Ectodermal cell (in vitro differentiated cells): ENCODE results near the gene FAF2.
"Not testable (repeated sequence)": the region's sequence is repeated elsewhere in the genome, so short reads cannot be mapped to it uniquely, and the experiment has no call there.

Source experiments
- H3K27ac ChIP-seq: 2 replicates; pipeline ENCODE4 v1.7.0; 2013; ENCODE audit warnings: mild to moderate bottlenecking, low read depth, low read length; ENCODE audit not compliant: insufficient read depth, poor library complexity, severe bottlenecking
- H3K27me3 ChIP-seq: 2 replicates; pipeline ENCODE4 v1.7.0; 2013; ENCODE audit warnings: mild to moderate bottlenecking, low read length; ENCODE audit not compliant: insufficient read depth, control insufficient read depth, poor library complexity, severe bottlenecking
- H3K36me3 ChIP-seq: one replicate; pipeline ENCODE4 v1.7.0; 2013; ENCODE audit warnings: low read length; ENCODE audit not compliant: control insufficient read depth, insufficient read depth
- H3K4me1 ChIP-seq: one replicate; pipeline ENCODE4 v1.7.0; 2013; ENCODE audit warnings: low read length; ENCODE audit not compliant: control insufficient read depth, insufficient read depth
- H3K4me3 ChIP-seq: 2 replicates; pipeline ENCODE4 v1.7.0; 2013; ENCODE audit warnings: low read depth, low read length, control low read depth; ENCODE audit not compliant: insufficient read depth
- H3K9me3 ChIP-seq: 2 replicates; pipeline ENCODE4 v1.7.0; 2013; ENCODE audit warnings: mild to moderate bottlenecking, low read length, moderate library complexity; ENCODE audit not compliant: control insufficient read depth
- WGBS, 2 experiments: methylation state at CpG; one replicate each; pipeline ENCODE4 v1.1.7; 2013; ENCODE audit warnings: missing lambda C conversion rate in 2 of 2; 5-methylcytosine and 5-hydroxymethylcytosine counted together

Gene FAF2

GRCh38 chr5:176481711-176482110, 33.5 kb downstream of the FAF2 start:
- no peak overlapping the region for H3K4me3 ChIP-seq
- H3K27ac ChIP-seq = no peak overlapping the region
- H3K36me3 ChIP-seq = peaks cover 13% of the 10 kb centered on the region
- no peaks in the 10 kb centered on the region for H3K4me1 ChIP-seq
- H3K9me3 ChIP-seq = no peaks in the 10 kb centered on the region
- no peaks in the 10 kb centered on the region for H3K27me3 ChIP-seq
- WGBS, 2 experiments = 93 to 98% methylated on average over 3 to 4 of the region's 4 CpGs

- H3K9me3 ChIP-seq = no peaks in the 10 kb centered on the region
- H3K27ac ChIP-seq = no peak overlapping the region
- 95 to 98% methylated on average over 2 of the region's 2 CpGs for WGBS, 2 experiments
- H3K4me1 ChIP-seq = no peaks in the 10 kb centered on the region
- peaks cover 17% of the 10 kb centered on the region for H3K36me3 ChIP-seq
- H3K27me3 ChIP-seq = no peaks in the 10 kb centered on the region
- no peak overlapping the region for H3K4me3 ChIP-seq
These were observed 37.0 kb downstream of the FAF2 start for GRCh38 chr5:176485176-176485575.

GRCh38 chr5:176486189-176486757, 38.1 kb downstream of the FAF2 start:
- Histone ChIP-seq H3K4me1 (no peaks in the 10 kb centered on the region), H3K9me3 (no peaks in the 10 kb centered on the region), H3K27ac (no peak overlapping the region), H3K4me3 (no peak overlapping the region), H3K36me3 (peaks cover 23% of the 10 kb centered on the region), H3K27me3 (no peaks in the 10 kb centered on the region)
- WGBS, 2 experiments = 91 to 93% methylated on average over 6 to 7 of the region's 7 CpGs

DNA sequence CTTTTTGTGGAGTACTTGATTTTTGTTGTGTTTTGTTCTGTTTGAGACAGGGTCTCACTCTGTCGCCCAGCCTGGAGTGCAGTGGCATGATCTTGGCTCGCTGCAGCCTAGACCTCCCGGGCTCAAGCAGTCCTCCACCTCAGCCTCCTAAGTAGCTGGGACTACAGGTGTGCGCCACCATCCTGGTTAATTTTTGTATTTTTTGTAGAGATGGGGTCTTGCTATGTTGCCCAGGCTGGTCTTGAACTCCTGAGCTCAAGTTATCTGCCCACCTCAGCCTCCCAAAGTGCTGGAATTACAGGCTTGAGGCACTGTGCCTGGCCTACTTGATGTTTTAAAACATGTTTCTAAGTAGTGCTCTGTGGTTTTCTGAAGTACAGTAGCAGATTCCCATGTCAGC, 39.0 kb downstream of the FAF2 start:
- H3K27me3 ChIP-seq, H3K4me1 ChIP-seq, H3K4me3 ChIP-seq, H3K27ac ChIP-seq, H3K9me3 ChIP-seq: not testable (repeated sequence)
- peaks cover 31% of the 10 kb centered on the region for H3K36me3 ChIP-seq
- 94 to 97% methylated on average over 4 of the region's 4 CpGs for WGBS, 2 experiments

DNA sequence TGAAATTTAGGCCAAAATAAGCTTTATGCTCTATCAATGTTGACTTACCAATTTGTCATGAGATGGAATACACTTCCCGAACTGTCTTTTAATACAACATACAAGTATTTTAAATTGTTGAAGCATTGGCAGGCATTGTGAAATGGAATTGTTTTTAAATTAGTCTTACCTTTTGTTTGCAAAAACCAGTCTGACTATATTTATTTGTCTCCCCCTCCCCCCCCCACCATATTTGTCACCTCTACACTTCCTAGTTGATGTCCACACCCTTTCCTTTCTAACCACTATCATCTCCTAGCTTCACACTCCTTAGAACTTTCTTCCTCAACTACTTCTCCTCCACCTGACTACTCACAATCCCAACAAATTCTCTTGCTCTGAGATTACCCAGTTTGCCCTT, 40.9 kb downstream of the FAF2 start:
- Histone ChIP-seq H3K9me3 (no peaks in the 10 kb centered on the region), H3K4me1 (no peaks in the 10 kb centered on the region), H3K36me3 (peaks cover 43% of the 10 kb centered on the region), H3K4me3 (no peak overlapping the region), H3K27me3 (no peaks in the 10 kb centered on the region), H3K27ac (no peak overlapping the region)
- WGBS, 2 experiments = 71% methylated on average over 1 of the region's 1 CpG; no CpG with 5 or more reads in 1 of the 2 experiments

DNA sequence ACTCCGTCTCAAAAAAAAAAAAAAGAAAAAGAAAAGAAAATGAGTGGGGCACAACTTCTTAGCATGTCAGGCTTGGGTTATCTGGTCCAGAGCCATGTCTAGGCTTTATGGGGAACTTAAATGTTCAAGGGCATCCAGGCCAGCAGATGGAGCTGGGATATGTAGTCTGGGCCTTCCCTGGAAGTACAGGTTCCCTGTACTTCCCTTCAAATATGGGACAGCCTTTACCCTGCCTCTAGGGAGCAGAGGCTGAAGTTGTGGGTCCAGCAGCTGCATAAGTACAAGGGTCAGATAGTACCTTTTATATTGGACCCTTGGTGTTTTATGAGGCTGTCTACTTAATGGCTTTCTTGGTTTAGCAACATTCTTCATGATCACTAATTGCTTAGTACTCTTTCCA, 42.1 kb downstream of the FAF2 start:
- Histone ChIP-seq H3K4me3 (no peak overlapping the region), H3K27ac (no peak overlapping the region), H3K27me3 (no peaks in the 10 kb centered on the region), H3K9me3 (no peaks in the 10 kb centered on the region), H3K36me3 (peaks cover 49% of the 10 kb centered on the region), H3K4me1 (no peaks in the 10 kb centered on the region)
- WGBS, 2 experiments = 97 to 100% methylated on average over 1 of the region's 1 CpG

GRCh38 chr5:176491101-176491502, 42.9 kb downstream of the FAF2 start:
- H3K36me3 ChIP-seq = peaks cover 54% of the 10 kb centered on the region
- no peaks in the 10 kb centered on the region for H3K27me3 ChIP-seq
- H3K4me3 ChIP-seq = no peak overlapping the region
- H3K9me3 ChIP-seq = no peaks in the 10 kb centered on the region
- no peaks in the 10 kb centered on the region for H3K4me1 ChIP-seq
- H3K27ac ChIP-seq = no peak overlapping the region
- WGBS, 2 experiments = 89 to 94% methylated on average over 3 of the region's 3 CpGs

DNA sequence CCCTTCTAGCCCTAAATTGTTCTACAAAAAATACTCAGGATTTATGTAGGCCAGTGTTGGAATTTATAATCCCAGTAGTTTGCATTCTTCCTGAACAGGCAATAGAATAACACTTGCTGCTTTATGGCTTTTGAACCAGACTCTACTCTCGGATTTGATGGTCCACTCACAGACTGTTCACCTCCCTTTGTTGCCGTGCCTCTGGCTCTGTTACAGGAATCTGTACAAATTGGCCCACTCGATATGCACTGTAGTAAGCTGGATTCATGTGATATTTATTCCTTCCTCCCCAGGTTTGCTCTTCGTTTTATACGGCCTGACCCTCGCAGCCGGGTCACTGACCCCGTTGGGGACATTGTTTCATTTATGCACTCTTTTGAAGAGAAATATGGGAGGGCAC, 43.7 kb downstream of the FAF2 start:
- H3K36me3 ChIP-seq = peaks cover 57% of the 10 kb centered on the region
- WGBS, 2 experiments = 96% methylated on average over 8 of the region's 8 CpGs
- H3K27ac ChIP-seq = no peak overlapping the region
- H3K27me3 ChIP-seq = no peaks in the 10 kb centered on the region
- H3K4me3 ChIP-seq = no peak overlapping the region
- no peaks in the 10 kb centered on the region for H3K9me3 ChIP-seq
- H3K4me1 ChIP-seq = no peaks in the 10 kb centered on the region

DNA sequence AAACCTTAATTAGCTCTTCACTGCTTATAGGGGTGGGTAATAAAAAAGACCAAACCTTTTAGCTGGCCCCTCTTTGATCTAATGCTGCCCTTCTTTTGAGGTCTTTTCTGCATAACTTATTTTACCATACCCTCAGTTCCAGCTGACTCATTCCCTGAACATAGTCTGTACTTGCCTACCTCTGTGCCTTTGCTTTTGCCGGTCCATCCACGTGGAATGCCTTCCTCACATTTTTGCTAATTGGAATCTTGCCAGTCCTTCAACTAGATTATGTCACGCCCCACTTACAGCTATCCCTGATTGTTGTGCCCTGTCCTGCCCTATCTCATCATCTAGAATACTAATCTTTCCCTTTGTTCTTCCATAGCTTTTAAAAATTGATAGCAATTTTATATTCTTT, 44.2 kb downstream of the FAF2 start:
- WGBS, 2 experiments = 94 to 96% methylated on average over 3 of the region's 3 CpGs
- Histone ChIP-seq H3K27ac (no peak overlapping the region), H3K9me3 (no peaks in the 10 kb centered on the region), H3K4me1 (no peaks in the 10 kb centered on the region), H3K27me3 (no peaks in the 10 kb centered on the region), H3K4me3 (no peak overlapping the region), H3K36me3 (peaks cover 59% of the 10 kb centered on the region)

GRCh38 chr5:176497852-176498251, 49.7 kb downstream of the FAF2 start:
- no peaks in the 10 kb centered on the region for H3K4me1 ChIP-seq
- H3K27me3 ChIP-seq = no peaks in the 10 kb centered on the region
- peaks cover 61% of the 10 kb centered on the region for H3K36me3 ChIP-seq
- no peak overlapping the region for H3K4me3 ChIP-seq
- H3K27ac ChIP-seq = no peak overlapping the region
- H3K9me3 ChIP-seq = no peaks in the 10 kb centered on the region
- 96 to 97% methylated on average over 9 of the region's 9 CpGs for WGBS, 2 experiments

GRCh38 chr5:176499273-176499672, 51.1 kb downstream of the FAF2 start:
- H3K36me3 ChIP-seq = peaks cover 59% of the 10 kb centered on the region
- no peaks in the 10 kb centered on the region for H3K9me3 ChIP-seq
- WGBS, 2 experiments = 94 to 97% methylated on average over 5 of the region's 5 CpGs
- H3K27ac ChIP-seq = no peak overlapping the region
- H3K27me3 ChIP-seq = no peaks in the 10 kb centered on the region
- H3K4me3 ChIP-seq = no peak overlapping the region
- H3K4me1 ChIP-seq = no peaks in the 10 kb centered on the region
